Epithelial cell of proximal tubule (primary cell): ENCODE results near the gene TYRO3. TPM values are rescaled to one million over a fixed set of nuclear protein-coding genes. Genes with fewer than 3 reads are reported as not detected.

Source experiments
- DNase-seq: peaks from one replicate; pipeline ENCODE4 v3.0.0-alpha.2; 2011; ENCODE audit warnings: low read depth
- H3K4me3 ChIP-seq: 2 replicates; pipeline ENCODE4 v1.5.1; 2011; ENCODE audit warnings: low read depth, mild to moderate bottlenecking, low read length
- total RNA-seq: library from RNA; depleted of rRNA; stranded (reverse); fragments of >200 nt; gene quantifications from 2 replicates; pipeline ENCODE4 v1.2.3, GENCODE V29; 2015
- TF ChIP-seq, protein P1 (sequence below): conservative IDR thresholded peaks from 2 replicates; pipeline ENCODE4 v1.5.1; 2012; ENCODE audit warnings: low read depth, mild to moderate bottlenecking, low read length

TYRO3 gene
- total RNA-seq, 1 donor from 2014 or later = 2.8 TPM

DNA sequence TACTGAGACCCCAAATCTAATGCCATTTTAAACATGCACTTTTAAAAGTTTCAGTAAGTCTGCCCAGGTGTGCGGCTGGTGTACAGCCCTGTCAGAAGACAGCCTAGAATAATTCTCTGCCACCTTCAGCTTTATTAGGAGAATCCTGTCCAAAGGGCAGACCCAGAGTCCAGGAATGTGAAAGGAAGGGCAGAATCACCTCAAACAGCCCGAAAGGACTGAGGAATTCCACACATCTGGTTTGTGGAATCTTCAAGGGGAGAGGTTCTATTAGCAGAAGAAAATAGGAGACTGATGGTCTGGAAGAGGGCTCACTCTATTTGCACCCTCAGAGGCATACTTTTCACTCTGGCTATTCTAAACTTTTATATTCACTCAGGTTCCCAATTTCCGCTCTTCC is 46.6 kb downstream of the TYRO3 start:
- no peak for DNase-seq
- H3K4me3 ChIP-seq = no peak overlapping the region
- TF ChIP-seq, protein P1, sequence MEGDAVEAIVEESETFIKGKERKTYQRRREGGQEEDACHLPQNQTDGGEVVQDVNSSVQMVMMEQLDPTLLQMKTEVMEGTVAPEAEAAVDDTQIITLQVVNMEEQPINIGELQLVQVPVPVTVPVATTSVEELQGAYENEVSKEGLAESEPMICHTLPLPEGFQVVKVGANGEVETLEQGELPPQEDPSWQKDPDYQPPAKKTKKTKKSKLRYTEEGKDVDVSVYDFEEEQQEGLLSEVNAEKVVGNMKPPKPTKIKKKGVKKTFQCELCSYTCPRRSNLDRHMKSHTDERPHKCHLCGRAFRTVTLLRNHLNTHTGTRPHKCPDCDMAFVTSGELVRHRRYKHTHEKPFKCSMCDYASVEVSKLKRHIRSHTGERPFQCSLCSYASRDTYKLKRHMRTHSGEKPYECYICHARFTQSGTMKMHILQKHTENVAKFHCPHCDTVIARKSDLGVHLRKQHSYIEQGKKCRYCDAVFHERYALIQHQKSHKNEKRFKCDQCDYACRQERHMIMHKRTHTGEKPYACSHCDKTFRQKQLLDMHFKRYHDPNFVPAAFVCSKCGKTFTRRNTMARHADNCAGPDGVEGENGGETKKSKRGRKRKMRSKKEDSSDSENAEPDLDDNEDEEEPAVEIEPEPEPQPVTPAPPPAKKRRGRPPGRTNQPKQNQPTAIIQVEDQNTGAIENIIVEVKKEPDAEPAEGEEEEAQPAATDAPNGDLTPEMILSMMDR = no peak

DNA sequence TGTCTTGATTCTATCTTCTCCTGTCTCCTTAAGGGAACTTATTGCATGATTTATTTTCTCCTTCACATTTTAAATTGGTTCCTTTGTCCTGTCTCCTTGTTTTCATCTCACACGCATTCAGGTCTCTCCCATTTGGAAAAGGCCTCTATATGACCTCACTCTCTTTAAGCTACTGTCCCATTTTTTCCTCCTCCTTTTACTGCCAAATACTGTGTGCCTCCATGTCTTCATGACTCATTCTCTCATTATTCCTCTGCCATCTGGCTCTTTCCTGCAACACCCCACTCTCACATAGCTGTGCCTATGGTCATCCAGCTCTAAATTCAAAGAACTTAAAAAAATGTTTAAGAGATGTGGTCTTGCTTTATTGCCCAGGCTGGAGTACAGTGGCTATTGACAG is 48.0 kb downstream of the TYRO3 start:
- TF ChIP-seq, protein P1 = no peak
- DNase-seq = peak; percentile 32
- no peak overlapping the region for H3K4me3 ChIP-seq

DNA sequence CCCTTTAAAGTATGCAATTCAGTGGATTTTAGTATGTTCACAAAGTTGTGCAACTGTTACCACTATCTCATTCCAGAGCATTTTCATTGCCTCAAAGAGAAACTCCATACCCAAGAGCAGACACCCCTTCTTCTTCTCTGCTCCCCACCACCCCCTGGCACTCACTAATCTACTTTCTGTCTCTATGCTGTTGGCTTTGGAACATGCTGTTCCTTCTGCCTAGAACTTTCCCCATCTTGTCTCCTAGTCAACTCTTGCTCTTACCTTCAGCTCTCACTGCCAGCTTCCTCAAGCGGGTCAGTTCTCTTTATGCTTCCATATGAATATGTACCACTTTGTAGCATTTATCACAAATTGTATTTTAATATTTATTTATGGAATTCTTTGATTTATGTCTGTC is 50.1 kb downstream of the TYRO3 start:
- DNase-seq = no peak
- no peak overlapping the region for H3K4me3 ChIP-seq
- TF ChIP-seq, protein P1 = no peak

DNA sequence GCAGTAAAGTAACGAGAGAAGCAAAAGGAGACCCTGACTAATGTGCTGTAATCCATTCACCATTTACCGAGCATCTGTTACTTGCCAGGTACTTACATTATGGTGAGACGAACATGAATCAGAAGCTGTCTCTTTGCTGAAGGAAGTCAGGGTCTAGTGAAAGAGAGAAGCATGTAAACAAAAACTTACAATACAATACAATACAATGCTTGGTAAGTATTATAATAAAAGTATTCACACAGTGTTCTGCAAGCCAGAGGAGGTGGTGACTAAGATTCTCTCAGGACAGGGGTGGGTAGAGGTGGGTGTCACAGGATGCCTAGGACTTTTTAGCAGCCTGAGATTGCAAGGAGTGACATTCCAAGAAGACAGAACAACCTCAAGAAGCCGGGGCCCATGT is 51.0 kb downstream of the TYRO3 start:
- TF ChIP-seq, protein P1 = no peak
- no peak overlapping the region for H3K4me3 ChIP-seq
- DNase-seq = no peak

DNA sequence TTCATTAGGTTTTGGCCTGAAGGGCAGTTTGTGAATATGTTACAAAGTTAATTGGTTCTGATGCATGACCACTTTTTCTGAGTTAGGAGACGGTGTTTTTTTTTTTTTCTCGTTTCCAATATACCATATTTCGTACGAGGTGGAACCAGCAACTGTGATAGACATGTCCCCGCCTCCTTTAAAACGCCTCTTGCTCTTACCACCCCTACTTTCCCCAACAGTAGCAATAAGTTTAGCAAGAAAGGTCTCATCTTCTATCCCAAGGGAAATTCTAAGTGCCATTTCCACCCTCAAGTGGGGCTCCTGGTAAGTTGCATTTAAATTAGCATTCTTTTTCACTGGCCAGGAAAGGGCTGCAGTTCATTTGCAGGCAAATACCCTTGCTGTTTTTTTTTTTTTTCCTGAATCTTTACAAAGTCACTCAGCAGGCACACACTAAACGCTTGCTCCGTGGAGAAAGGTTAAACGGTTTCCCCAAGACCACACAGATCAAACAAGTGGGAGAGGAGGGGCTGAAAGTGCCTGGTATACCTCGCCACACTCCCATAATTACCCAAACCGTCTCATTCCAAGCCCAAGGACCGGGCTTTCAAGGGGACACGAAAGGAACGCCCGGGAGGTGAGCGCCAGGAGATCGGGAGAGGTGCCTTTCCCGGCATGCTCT is 61.7 kb downstream of the TYRO3 start:
- DNase-seq = no peak
- TF ChIP-seq, protein P1 = no peak
- peak overlapping the region; percentile 63 for H3K4me3 ChIP-seq

DNA sequence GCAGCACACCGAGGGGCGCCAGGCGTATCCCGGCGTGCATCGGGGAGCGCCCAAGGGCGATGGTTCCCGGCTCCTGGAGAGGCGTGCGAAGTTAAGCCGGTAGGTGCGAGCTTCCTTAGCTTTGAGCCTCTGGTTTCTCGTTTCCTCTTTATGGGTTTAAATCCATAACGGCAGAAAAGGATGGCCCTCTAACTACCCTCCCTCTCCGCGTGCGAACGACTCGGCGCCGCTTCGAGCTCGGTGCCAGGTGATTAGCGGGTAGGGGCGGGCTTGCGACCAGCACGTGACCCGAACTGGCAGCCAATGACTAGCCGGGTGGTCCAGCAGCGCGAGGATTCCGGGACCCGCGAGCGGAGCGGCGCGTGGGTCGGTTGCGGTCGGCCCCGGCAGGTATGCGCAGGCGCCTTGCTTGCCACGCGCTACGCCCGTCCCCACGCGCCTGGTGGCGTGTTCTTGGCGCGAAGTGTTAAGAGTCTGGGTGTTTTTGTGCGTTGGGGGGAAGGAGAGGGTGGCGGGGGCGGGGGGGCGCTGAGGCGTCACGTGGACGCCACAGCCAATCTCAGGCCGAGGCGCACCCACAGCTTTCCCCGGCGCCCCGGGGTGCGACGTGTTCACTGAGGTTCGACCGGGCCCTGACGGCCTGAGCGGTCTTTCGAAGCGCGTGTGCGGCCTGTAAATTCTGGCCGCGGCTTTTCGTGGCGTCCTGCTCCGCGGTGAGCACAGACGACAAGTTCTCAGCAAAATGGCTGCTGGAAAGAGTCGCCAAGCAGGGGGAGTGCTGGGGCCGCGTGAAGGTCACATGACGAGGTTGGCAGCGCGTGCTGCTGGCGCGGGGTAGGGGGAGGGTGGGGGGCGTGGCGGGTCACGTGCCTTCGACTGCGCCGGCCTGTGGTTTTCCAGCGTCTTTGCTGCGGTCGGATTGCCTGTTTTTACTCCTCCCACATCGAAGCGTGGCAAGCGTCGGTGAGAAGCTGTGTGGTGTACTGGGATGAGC is 62.5 kb downstream of the TYRO3 start:
- peak; percentile 31 for DNase-seq
- TF ChIP-seq, protein P1 = no peak

More for the DNA sequence above, 62.5 kb downstream of the TYRO3 start:
- H3K4me3 ChIP-seq = peak overlapping the region; percentile 63
